GM18517 (cell line): ENCODE data around the gene LCE1C.

ENCODE experiments used
- ATAC-seq: cut with Tn5 transposase; IDR thresholded peaks from one replicate; pipeline ENCODE4 v1.9.1; 2021; ENCODE audit warnings: mild to moderate bottlenecking, moderate library complexity; ENCODE audit not compliant: unreplicated experiment

LCE1C gene

DNA sequence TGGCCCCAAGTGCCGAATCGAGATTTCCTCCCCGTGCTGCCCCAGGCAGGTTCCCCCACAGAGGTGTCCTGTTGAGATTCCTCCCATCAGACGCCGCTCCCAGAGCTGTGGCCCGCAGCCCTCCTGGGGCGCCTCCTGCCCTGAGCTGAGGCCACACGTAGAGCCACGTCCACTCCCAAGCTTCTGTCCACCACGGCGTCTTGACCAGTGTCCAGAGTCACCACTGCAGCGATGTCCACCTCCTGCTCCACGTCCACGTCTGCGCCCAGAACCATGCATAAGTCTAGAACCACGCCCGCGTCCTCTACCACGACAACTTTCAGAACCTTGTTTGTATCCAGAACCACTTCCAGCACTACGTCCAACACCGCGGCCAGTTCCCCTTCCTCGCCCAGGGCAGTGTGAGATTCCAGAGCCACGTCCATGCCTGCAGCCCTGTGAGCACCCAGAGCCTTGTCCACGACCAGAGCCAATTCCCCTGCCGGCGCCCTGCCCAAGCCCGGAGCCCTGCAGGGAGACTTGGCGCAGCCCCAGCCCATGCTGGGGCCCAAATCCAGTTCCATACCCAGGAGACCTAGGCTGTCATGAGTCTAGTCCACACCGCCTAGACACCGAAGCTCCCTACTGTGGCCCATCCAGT lies 45.8 kb downstream of the LCE1C start:
- no peak for ATAC-seq

DNA sequence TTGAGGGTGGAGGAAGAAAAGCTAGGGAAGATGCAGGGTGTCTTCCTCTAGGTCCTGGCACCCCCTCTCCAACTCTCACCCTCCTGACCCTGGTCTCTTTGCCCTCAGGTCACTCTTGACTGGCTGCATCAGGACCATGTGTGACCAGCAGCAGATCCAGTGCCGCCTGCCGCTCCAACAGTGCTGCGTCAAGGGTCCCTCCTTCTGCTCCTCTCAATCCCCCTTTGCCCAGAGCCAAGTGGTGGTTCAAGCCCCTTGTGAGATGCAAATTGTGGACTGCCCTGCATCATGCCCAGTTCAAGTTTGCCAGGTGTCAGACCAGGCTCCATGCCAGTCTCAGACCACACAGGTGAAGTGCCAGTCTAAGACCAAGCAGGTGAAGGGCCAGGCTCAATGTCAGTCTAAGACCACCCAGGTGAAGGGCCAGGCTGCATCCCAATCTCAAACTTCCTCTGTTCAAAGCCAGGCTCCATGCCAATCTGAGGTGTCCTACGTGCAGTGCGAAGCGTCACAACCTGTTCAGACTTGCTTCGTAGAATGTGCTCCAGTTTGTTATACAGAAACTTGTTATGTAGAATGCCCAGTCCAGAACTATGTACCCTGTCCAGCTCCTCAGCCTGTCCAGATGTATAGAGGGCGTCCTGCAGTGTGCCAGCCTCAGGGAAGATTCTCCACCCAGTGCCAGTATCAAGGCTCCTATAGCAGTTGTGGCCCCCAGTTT lies 46.8 kb downstream of the LCE1C start:
- ATAC-seq, result no peak

GRCh38 chr1:152758636-152759035 lies 47.8 kb downstream of the LCE1C start:
- ATAC-seq, result no peak

DNA sequence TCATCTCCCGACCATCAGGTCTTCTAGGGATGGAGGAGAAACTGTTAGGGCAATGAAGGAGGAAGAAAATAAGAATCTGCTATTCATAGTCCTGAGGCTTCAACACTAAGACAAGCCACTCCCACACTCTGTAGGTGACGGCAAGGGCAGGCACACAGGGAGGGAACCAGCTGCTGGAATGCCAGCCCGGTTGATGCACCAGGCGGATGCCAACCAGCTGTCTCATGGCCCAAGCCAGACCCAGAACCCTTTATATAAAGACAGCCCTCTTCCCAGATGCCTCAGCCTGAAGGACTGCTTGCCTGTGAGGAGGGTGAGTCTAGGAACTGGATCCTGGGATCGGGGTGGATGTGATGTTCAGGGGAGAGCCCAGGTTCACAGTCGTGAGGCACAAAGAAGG lies 48.7 kb downstream of the LCE1C start, which contains the start of gene KPRP:
Gene KPRP (plus strand): TSS at position 279 of the 400 bp plus-strand sequence. CDS start 1,564 bp downstream, outside the sequence.
- no peak for ATAC-seq

- no peak for ATAC-seq
Measured at GRCh38 chr1:152756872-152757271, 49.6 kb downstream of the LCE1C start.
